ENCODE results near the gene MBD3.
"Not testable (repeated sequence)": the region's sequence is repeated elsewhere in the genome, so short reads cannot be mapped to it uniquely, and the experiment has no call there.

MBD3 gene

GRCh38 chr19:1592755-1593500, at the start of gene MBD3:
TSS of gene MBD3 (minus strand) at chr19:1592865. CDS start at chr19:1592631, 234 bp downstream.
- DNase-seq (ENCODE audit: low spot score), result peak; percentile 87

- DNase-seq (ENCODE audit: low spot score), result not testable (repeated sequence)
These were observed 48.3 kb upstream of the MBD3 start for GRCh38 chr19:1640893-1641448.

DNA sequence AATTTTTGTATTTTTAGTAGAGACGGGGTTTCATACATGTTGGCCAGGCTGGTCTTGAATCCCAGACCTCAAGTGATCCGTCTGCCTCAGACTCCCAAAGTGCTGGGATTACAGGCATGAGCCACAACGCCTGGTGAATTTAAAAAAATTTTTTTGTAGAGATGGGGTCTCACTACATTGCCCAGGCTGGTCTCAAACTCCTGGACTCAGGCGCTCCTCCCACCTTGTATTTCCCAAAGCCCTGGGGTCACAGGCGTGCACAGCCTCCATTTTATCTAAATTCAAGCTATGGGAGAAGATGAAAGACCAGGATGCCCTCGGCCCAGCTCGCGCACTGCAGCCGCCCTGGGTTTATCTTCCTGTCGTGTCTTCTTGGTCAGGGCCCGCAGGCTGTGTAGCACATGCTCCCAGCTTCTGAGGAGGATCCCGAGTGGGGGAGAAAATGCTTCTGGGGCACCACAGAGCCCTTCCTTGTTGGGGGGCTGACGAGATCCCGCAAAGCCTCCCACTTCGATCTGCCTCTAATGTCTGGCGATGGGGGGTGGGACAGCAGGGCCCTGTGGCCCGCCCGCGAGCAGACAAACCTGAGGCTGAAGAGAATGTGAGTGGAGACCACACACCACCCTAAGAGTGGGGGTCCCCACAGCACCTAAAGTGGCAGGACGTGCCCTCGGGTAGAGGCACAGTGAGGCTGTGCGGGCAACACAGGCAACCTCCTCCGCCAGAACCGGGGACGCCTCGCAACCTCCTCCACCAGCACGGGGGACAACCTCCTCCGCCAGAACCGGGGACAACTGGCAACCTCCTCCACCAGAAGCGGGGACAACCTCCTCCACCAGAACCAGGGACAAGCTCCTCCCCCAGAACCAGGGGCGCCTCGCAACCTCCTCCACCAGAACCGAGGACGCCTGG, 43.9 kb upstream of the MBD3 start:
- no peak for DNase-seq (ENCODE audit: low spot score)

- DNase-seq (ENCODE audit: low spot score), result no peak
These were observed 42.2 kb upstream of the MBD3 start for GRCh38 chr19:1634938-1635243.

DNA sequence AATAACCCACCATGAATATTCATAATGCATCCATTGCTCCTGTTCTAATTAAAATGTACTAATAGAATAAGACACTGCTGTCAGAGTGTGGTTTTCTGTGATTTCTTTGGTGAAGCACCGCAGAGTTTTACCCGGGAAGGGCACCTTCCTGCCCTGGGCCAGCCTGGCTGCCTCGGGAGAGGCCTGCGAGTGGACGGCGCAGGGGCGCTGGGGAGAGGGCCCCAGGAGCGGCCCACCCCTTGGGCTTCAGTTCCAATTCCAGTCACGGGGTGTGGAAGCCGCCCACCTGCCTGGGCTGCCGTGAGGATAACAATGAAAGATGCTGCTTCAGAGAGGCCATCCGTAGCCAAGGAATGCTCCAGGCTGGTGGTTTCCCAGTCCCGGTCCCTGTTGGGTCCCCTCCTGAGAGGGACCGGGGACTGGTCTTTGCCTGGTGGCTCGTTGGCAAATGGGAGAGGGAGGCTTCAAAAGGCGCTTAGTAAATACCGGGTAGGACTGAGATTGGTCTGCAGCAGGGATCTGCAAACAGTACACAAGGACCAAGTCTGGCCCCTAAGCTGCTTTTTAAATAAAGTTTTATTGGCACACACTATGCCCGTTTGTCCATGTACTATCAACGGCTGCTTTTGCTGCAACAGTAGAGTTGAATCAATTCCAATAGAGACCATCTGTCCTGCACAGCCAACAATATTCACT, 41.7 kb upstream of the MBD3 start:
- DNase-seq (ENCODE audit: low spot score), result no peak

GRCh38 chr19:1633269-1633826, 40.7 kb upstream of the MBD3 start:
- DNase-seq (ENCODE audit: low spot score), result no peak

- no peak for DNase-seq (ENCODE audit: low spot score)
These were observed 40.0 kb upstream of the MBD3 start for GRCh38 chr19:1632462-1633268.

DNA sequence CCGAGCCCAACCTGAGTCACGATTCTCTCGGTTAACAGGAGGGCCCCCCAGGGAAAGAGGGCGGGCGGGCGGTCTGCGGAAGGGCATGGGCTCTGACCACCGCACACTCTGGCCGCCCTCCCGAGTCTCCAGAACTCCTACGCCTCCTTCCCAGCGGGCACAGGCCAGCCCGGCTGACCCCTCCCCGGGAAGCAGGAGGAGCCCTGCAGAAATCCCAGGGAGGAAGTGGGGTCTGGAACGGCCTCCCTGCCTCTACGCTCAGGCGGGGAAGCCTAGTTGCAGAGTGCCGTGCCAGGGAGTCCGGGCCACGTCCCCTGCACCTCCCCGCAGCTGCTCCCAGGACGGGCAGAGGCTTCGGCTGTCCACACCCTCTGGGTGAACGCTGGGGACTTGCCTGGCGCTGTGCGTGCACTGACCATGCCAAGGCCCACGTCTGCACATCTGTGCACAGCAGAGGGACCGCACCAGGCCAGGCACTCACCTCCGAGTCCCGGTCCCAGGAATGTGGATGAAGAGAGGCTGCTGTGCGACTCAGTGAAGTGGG, 39.0 kb upstream of the MBD3 start:
- no peak for DNase-seq (ENCODE audit: low spot score)

DNA sequence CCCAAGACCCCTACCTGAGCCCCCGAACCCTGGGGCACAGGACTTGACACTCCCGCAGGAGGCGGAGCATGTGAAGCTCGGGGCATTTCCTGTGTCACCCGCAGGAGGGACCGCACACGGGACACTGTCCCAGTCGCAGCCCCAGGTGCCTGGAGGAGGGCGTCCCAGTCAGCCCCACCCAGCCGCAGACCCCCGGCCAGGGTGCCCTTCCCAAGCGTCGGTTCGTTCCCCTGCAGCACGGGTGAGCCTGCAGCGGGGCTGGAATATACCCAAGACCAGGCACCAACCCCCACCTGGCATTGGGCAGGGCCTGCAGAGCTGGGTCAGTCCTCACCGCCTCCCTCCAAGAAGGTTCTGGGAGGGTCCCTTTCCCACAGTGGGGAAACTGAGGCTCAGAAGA, 38.1 kb upstream of the MBD3 start:
- DNase-seq (ENCODE audit: low spot score), result no peak

DNA sequence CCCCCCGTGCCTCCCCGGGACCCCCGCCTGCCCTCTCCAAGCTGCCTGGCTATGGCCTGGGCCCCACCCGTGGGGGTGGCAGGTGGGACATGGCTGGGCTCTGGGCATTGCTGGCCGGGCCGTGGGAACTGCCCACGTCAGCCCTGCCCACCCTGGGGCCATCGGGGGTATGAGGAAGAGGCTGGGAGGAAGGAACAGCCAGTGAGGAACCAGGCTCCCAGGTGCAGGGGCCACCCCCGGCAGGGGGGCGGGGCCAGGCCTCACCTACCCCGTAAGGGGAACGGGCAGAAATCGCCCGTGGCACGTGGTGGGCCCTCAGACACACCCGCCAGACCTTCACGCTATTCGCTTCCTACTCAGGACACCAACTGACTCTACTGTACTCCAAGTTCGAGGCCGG, 37.3 kb upstream of the MBD3 start:
- DNase-seq (ENCODE audit: low spot score), result no peak

- no peak for DNase-seq (ENCODE audit: low spot score)
These were observed 36.7 kb upstream of the MBD3 start for GRCh38 chr19:1629256-1629808.

GRCh38 chr19:1627194-1627593, 34.5 kb upstream of the MBD3 start:
- DNase-seq (ENCODE audit: low spot score), result no peak

- no peak for DNase-seq (ENCODE audit: low spot score)
These were observed 33.8 kb upstream of the MBD3 start for GRCh38 chr19:1626417-1627010.

- DNase-seq (ENCODE audit: low spot score), result peak; percentile 29
These were observed 31.8 kb upstream of the MBD3 start for GRCh38 chr19:1624458-1624857.

- no peak for DNase-seq (ENCODE audit: low spot score)
These were observed 29.9 kb upstream of the MBD3 start for GRCh38 chr19:1622541-1622940.

DNA sequence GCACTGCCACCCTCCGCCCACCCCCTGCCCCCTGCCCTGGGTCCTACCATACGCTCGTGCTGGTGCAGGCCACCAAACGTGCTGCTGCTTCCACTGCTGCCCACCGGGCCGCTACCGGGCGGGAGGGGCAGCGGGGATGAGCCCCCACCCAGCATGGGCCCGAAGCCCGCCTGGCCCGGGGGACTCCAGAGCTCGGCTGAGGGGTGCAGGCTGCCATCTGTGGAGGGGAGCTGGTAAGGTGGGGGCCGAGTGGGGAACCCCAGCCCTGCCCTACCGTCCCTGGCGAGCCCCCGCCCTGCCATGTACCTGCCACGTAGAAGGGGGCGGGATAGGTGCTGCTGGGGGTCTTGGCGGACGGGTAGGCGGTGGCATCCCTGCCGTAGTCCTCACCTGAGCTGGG, 29.3 kb upstream of the MBD3 start:
- DNase-seq (ENCODE audit: low spot score), result no peak

- no peak for DNase-seq (ENCODE audit: low spot score)
These were observed 28.9 kb upstream of the MBD3 start for GRCh38 chr19:1621574-1621973.

GRCh38 chr19:1621021-1621420, 28.4 kb upstream of the MBD3 start:
- DNase-seq (ENCODE audit: low spot score), result no peak

DNA sequence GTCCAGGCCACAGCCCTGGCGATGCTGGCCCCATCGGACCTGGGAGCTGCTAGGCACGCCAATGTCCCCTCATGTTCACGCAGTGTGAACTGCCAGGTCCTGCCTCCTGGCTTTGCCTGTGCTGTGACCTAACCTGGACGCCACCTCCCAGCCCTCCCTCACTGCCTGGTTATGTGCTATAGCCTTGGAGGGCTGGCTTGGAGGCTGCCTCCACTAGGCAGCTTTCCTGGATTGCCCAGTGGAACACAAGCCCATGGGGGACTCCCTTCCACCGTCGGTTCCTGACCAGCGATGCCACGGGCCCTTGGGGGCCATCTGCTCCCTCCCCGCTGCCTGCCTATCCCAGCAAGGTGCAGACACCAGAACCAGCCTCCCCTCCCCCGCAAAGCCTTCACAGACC, 27.8 kb upstream of the MBD3 start:
- no peak for DNase-seq (ENCODE audit: low spot score)

GRCh38 chr19:1619703-1620102, 27.0 kb upstream of the MBD3 start:
- DNase-seq (ENCODE audit: low spot score), result no peak
